ENCODE data around the gene ADD2. TPM values are rescaled to one million over a fixed set of nuclear protein-coding genes. Genes with fewer than 3 reads are reported as not detected.

The ADD2 gene
- total and polyA plus RNA-seq, 3 donors from 2014 or later: 5.1 to 6.1 (median 5.8) TPM

- Histone ChIP-seq H3K4me1 (no peaks in the 10 kb centered on the region), H3K4me3 (no peak overlapping the region), H3K27ac (no peak overlapping the region), H3K9me3 (no peaks in the 10 kb centered on the region), H3K36me3 (ENCODE audit: low read depth, missing control alignments) (no peaks in the 10 kb centered on the region), H3K27me3 (no peaks in the 10 kb centered on the region)
- intact Hi-C loops (cut with DNase I; ENCODE audit: low total_unique reads): no loop called here
- TF ChIP-seq POLR2A (IDR thresholded peaks at IDR 0.05) (no peak), CTCF (IDR thresholded peaks at IDR 0.05) (no peak)
- no peak for DNase-seq
- 87% methylated on average over 2 of the region's 2 CpGs for whole genome bisulfite sequencing, 2 donors
Observed at GRCh38 chr2:70638561-70638960, 129.4 kb downstream of the ADD2 start.

- H3K36me3 ChIP-seq (ENCODE audit: low read depth, missing control alignments): no peaks in the 10 kb centered on the region
- no peak overlapping the region for H3K27ac ChIP-seq
- H3K4me1 ChIP-seq: no peaks in the 10 kb centered on the region
- H3K9me3 ChIP-seq: no peaks in the 10 kb centered on the region
- H3K27me3 ChIP-seq: no peaks in the 10 kb centered on the region
- DNase-seq: no peak
- H3K4me3 ChIP-seq: no peak overlapping the region
- 93 to 96% methylated on average over 1 of the region's 1 CpG for WGBS, 2 donors
- TF ChIP-seq CTCF (IDR thresholded peaks at IDR 0.05) (no peak), POLR2A (IDR thresholded peaks at IDR 0.05) (no peak)
- intact Hi-C loops (cut with DNase I; ENCODE audit: low total_unique reads): no loop called here
Observed at GRCh38 chr2:70633508-70633907, 134.5 kb downstream of the ADD2 start.

- no peak for DNase-seq
- no peak overlapping the region for H3K4me3 ChIP-seq
- H3K36me3 ChIP-seq (ENCODE audit: low read depth, missing control alignments): no peaks in the 10 kb centered on the region
- intact Hi-C loops (cut with DNase I; ENCODE audit: low total_unique reads): no loop called here
- H3K27ac ChIP-seq: no peak overlapping the region
- no peaks in the 10 kb centered on the region for H3K9me3 ChIP-seq
- TF ChIP-seq CTCF (IDR thresholded peaks at IDR 0.05): no peak
- TF ChIP-seq POLR2A (IDR thresholded peaks at IDR 0.05): no peak
- WGBS, 2 donors: 29 to 42% methylated on average over 1 of the region's 1 CpG
- H3K27me3 ChIP-seq: no peaks in the 10 kb centered on the region
- H3K4me1 ChIP-seq: no peaks in the 10 kb centered on the region
Observed at GRCh38 chr2:70632966-70633365, 135.0 kb downstream of the ADD2 start.

GRCh38 chr2:70632388-70632787 lies 135.6 kb downstream of the ADD2 start:
- intact Hi-C loops (cut with DNase I; ENCODE audit: low total_unique reads): no loop called here
- no peaks in the 10 kb centered on the region for H3K9me3 ChIP-seq
- 47 to 52% methylated on average over 1 of the region's 1 CpG for WGBS, 2 donors

More at GRCh38 chr2:70632388-70632787, 135.6 kb downstream of the ADD2 start:
- Histone ChIP-seq H3K36me3 (ENCODE audit: low read depth, missing control alignments) (no peaks in the 10 kb centered on the region), H3K4me3 (no peak overlapping the region), H3K27ac (no peak overlapping the region), H3K27me3 (no peaks in the 10 kb centered on the region), H3K4me1 (no peaks in the 10 kb centered on the region)
- TF ChIP-seq CTCF (IDR thresholded peaks at IDR 0.05): no peak
- no peak for TF ChIP-seq POLR2A (IDR thresholded peaks at IDR 0.05)
- DNase-seq: no peak
